ENCODE data around the gene CDYL2. TPM values are rescaled to one million over a fixed set of nuclear protein-coding genes. Genes with fewer than 3 reads are reported as not detected.

CDYL2 gene
- total and polyA plus RNA-seq, 2 donors (not counting 3 experiments of a cell fraction or from before 2014, with no cell fraction given): 7.1 to 71.3 TPM

- Histone ChIP-seq H3K9me3 (replicated peaks; ENCODE audit: control insufficient read depth, insufficient read depth, low read length) (no peaks in the 10 kb centered on the region), H3K4me2 (ENCODE audit: insufficient read depth, low read length) (no peak overlapping the region), H3K9me1 (replicated peaks; ENCODE audit: control insufficient read depth, extremely low read depth, insufficient read depth, low read length) (no peaks in the 10 kb centered on the region), H3K79me2 (ENCODE audit: control insufficient read depth, insufficient read depth, low read length) (no peaks in the 10 kb centered on the region), H3K4me1 (ENCODE audit: control insufficient read depth, extremely low read depth, insufficient read depth, low read length) (peaks cover 7% of the 10 kb centered on the region), H3K4me3 (replicated peaks in 1 of 3; ENCODE audit: insufficient read depth in 1 of 3, low read depth in 1 of 3, low read length in 3 of 3) (no peak overlapping the region), H3K36me3 (ENCODE audit: control insufficient read depth in 2 of 2, extremely low read depth in 1 of 2, insufficient read depth in 2 of 2, low read length in 2 of 2) (peaks cover 10 to 20% of the 10 kb centered on the region in 2 experiments), H3K27ac (ENCODE audit: insufficient read depth, low read depth, low read length) (no peak overlapping the region), H3K9ac (replicated peaks; ENCODE audit: extremely low read depth, insufficient read depth, low read length) (no peak overlapping the region), H3K27me3 (ENCODE audit: control insufficient read depth in 2 of 2, insufficient read depth in 2 of 2, low read length in 2 of 2) (no peaks in the 10 kb centered on the region), H2AFZ (ENCODE audit: low read depth, low read length) (no peak overlapping the region), H4K20me1 (replicated peaks; ENCODE audit: control insufficient read depth, extremely low read depth, insufficient read depth, low read length) (no peaks in the 10 kb centered on the region)
- TF ChIP-seq POLR2AphosphoS5 (IDR thresholded peaks at IDR 0.05; ENCODE audit: insufficient read depth, low read depth, low read length): no peak
- TF ChIP-seq JUN (IDR thresholded peaks at IDR 0.05; ENCODE audit: borderline replicate concordance, insufficient read depth, insufficient read length, low read depth): no peak
- TF ChIP-seq POLR2A (IDR thresholded peaks at IDR 0.05; ENCODE audit: low read depth, low read length): no peak
- no peak for TF ChIP-seq MAX (IDR thresholded peaks at IDR 0.05; ENCODE audit: insufficient read depth, insufficient read length)
- no peak for TF ChIP-seq CTCF (IDR thresholded peaks at IDR 0.05; ENCODE audit: extremely low read depth in 1 of 2, insufficient read depth in 1 of 2, low read depth in 1 of 2, low read length in 2 of 2)
- no peak for TF ChIP-seq GATA2 (IDR thresholded peaks at IDR 0.05; ENCODE audit: insufficient read depth, insufficient read length, low read depth, low read length)
- TF ChIP-seq FOS (IDR thresholded peaks at IDR 0.05; ENCODE audit: borderline replicate concordance, insufficient read depth, low read length): no peak
- no peak for TF ChIP-seq EZH2 (IDR thresholded peaks at IDR 0.05; ENCODE audit: borderline replicate concordance, low read depth, low read length, severe bottlenecking)
- TF ChIP-seq MYC (IDR thresholded peaks at IDR 0.05; ENCODE audit: low read depth, low read length): no peak
- no peak for FAIRE-seq
- ChIA-PET POLR2A (no interaction called here), CTCF (no interaction called here)
- dilution Hi-C loops (cut with MboI; ENCODE audit: extremely low pct_ligation_motif_present, low sequenced_read_pairs) (no loop called here), intact Hi-C loops (cut with micrococcal nuclease) (no loop called here)
- BruUV-seq (replicated peaks): no TSS peak
- no peak for DNase-seq (ENCODE audit: low read depth, low spot score)
Measured at GRCh38 chr16:80611930-80612327, 192.5 kb downstream of the CDYL2 start.
